GM10266 (cell line): ENCODE results near the gene MSH4.

Source experiments
- DNase-seq: peaks from one replicate; pipeline ENCODE4 v3.0.0; 2012; ENCODE audit errors: extremely low spot score
- TF ChIP-seq, protein P1 (sequence below): IDR thresholded peaks from 2 replicates; pipeline ENCODE4 v1.5.1; 2012; ENCODE audit warnings: mild to moderate bottlenecking, low read depth; ENCODE audit not compliant: control insufficient read depth, insufficient read depth; ENCODE audit errors: missing control alignments

MSH4 gene

GRCh38 chr1:75785320-75785982, 11.2 kb upstream of the MSH4 start:
- DNase-seq: no peak
- TF ChIP-seq, protein P1, sequence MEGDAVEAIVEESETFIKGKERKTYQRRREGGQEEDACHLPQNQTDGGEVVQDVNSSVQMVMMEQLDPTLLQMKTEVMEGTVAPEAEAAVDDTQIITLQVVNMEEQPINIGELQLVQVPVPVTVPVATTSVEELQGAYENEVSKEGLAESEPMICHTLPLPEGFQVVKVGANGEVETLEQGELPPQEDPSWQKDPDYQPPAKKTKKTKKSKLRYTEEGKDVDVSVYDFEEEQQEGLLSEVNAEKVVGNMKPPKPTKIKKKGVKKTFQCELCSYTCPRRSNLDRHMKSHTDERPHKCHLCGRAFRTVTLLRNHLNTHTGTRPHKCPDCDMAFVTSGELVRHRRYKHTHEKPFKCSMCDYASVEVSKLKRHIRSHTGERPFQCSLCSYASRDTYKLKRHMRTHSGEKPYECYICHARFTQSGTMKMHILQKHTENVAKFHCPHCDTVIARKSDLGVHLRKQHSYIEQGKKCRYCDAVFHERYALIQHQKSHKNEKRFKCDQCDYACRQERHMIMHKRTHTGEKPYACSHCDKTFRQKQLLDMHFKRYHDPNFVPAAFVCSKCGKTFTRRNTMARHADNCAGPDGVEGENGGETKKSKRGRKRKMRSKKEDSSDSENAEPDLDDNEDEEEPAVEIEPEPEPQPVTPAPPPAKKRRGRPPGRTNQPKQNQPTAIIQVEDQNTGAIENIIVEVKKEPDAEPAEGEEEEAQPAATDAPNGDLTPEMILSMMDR: no peak

DNA sequence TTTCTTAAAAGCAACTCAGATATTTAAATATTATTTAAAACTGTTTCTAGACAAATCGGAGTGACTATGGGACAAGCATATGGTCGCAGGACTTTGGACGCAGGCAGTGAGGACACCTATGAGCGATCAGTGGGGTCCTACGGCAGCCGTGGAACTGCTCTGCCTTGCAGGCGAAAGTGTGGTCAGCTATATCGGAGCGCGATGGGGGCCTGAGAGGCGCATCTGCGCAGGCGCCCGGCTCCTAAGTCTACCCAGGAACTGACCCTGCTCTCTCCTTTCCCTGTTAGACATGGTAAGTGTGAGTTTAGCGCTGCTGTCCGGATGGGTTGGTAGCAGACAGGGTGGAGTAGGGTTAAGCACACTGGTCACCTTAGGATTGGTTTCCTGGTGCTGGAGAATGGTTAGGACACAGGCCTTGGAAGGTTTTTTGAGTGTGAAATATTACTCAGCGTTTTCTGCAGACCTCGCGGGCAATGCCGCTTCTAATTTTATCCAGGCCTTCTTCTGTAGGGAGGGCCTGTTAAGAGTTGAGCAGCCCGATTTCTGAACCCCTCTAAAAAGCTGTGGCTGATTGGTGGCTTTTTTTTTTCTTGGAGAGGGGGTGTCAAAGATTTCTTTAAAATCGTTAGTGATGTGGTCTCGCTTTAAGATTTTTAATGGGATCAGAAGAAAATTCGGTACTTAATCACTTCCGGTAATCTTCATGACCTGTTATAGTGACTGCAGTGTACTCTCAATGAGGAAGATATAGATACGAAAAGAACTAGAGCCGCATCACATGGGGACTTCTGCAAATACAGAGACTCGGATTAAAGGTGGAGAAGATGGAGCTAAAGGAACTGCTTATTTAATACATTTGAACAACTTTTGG, 10.5 kb upstream of the MSH4 start, which contains the start of gene RABGGTB:
Gene RABGGTB (plus strand): TSS at position 274 of the 871 bp plus-strand sequence. CDS start 16 bp downstream, at position 290.
- DNase-seq: peak; percentile 86
- TF ChIP-seq, protein P1: no peak

DNA sequence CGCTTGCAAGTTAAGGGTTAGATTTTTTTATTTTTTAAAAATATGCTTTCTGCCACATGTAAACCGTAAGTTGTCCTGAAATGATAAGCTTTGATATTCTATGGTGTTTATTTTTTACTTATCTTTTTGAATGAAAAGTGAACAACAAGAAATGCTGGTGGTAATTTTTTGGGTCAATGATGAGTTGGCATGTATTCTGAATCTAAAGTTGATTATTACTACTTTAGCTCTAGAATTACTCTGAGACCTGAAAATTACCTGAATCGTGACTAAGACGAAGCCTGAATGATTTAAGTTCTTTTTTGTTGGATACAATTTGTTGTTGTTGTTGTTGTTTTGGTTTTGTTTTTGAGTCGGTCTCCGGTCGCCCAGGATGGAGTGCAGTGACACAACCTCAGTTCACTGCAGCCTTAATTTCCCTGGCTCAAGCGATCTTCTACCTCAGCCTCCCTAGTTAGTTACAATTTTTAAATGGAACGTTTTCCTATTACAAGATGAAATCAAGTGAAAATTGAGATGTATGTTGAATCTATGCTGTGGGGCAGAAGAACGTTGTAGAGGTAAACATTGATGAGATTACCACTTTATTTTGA, 9.7 kb upstream of the MSH4 start:
- TF ChIP-seq, protein P1: no peak
- no peak for DNase-seq

DNA sequence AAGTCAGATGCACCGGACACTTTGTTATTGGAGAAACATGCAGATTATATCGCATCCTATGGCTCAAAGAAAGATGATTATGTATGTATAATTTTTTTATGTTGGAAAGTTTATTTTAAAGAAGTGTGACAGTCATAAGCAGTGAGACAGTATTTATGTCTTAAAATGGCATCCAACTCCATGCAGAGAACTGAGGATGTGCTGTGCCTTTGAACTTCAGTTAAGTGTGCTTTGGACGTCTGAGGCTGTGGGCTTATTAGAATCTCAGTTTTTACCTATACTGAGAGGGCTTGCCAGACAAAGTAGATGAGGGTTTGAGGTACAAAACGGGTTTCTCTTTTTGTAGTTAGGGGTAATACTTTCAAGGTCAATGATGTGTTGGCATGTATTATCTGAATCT, 9.2 kb upstream of the MSH4 start:
- no peak for DNase-seq
- TF ChIP-seq, protein P1: no peak

GRCh38 chr1:75789988-75790387, 6.7 kb upstream of the MSH4 start:
- DNase-seq: no peak
- TF ChIP-seq, protein P1: no peak

GRCh38 chr1:75791022-75791421, 5.7 kb upstream of the MSH4 start:
- TF ChIP-seq, protein P1: no peak
- no peak for DNase-seq

DNA sequence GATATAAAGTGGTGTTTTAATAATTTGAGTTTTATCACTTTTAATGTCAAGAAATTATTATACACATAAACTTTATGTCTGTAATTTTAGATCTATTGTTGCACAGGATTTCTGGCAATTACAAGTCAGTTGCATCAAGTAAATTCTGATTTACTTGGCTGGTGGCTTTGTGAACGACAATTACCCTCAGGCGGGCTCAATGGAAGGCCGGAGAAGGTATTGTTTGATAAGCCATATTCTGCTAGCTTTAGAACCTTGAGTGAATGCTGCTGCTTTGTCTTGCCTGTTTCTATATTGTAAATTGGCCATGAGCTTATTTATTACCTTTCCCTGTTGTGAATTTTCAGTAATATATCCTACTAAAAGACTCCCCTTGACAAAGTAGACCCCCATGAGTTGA, 4.6 kb upstream of the MSH4 start:
- no peak for DNase-seq
- TF ChIP-seq, protein P1: no peak
